Glomerular endothelial cell (primary cell): ENCODE data around the gene MTHFD1L. TPM values are rescaled to one million over a fixed set of nuclear protein-coding genes. Genes with fewer than 3 reads are reported as not detected.

Experiments used
- DNase-seq: peaks from one replicate; pipeline ENCODE4 v3.0.0-alpha.2; 2011; ENCODE audit warnings: low read depth, low spot score; ENCODE audit errors: extremely low read depth
- total RNA-seq: library from RNA; depleted of rRNA; stranded (reverse); fragments of >200 nt; gene quantifications from 2 replicates; pipeline ENCODE4 v1.2.3, GENCODE V29; 2015

Gene MTHFD1L
- total RNA-seq, 1 donor from 2014 or later, result 40.5 TPM

DNA sequence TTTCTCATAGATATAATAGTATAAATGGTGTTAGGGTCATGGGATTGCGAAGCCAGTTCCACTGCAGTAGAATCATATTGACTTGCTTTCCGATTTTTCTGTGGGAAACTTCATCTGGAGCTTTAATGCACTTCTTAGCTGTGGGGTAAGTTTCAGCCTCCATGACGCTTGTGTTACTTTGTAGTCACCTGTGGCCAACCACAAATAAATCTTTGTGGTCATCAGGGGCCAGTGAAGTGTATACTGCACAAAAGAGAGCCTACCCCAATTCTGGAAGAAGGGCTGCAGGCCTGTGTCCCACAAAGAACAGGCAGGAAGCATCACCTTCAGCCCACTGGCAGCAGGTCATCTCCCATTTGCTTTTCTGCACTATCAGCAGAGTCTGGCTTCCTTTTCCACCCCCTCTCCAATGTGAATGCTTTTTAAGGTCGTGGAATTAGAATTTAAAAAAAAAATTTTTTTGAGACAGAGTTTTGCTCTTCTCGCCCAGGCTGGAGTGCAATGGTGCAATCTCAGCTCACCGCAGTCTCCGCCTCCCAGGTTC lies 32.0 kb downstream of the MTHFD1L start:
- no peak for DNase-seq

DNA sequence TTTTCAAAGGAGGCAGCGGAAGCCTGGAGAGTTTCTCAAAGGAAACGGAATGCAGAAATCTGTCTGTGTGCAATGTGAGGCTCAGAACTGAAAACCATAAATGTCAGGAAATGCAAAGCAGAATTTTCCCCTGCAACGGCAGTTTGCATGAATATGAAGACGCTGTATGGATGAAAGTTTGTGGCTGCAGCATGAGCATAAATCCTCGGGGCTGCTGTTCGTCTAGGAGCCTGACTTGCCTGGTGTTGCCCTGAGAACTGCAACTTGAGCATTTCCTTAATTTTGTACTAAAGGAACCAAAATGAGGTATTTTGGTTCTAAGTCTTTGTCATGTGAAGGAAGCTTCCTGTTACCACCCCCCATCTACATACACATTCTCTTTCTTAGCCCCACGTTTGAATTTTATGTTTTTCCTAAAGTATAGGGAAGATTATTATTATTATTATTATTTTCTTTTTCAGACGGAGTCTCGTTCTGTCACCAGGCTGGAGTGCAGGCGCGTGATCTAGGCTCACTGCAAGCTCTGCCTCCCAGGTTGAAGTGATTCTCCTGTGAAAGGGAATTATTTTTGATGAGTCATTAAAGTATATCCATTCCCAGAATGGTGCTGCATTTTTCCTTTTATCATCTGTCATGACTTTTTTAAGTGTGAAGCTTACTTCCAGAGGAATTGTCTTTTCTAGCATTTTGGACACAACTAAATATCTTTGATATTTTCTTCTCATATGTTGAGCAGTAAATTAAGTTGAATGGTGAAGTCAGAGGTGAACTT lies 33.1 kb downstream of the MTHFD1L start:
- no peak for DNase-seq

DNA sequence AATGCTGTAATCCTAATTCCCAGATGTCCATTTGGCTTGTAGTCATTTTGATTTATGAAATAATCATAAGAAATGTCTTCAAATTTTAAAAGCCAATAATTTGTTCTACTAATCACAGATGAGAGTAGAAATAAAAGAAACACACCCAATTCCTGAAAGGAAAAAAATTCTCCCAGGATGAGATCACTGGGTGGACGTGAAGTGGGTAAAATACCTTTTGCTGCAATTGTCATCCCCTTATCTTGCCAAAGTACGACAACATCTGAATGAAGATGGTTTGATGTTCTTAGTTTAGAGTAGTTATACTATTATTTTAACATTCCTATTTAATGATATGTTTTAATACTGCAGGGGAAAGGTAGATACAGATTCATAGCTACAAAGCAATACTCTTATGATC lies 33.7 kb downstream of the MTHFD1L start:
- no peak for DNase-seq

DNA sequence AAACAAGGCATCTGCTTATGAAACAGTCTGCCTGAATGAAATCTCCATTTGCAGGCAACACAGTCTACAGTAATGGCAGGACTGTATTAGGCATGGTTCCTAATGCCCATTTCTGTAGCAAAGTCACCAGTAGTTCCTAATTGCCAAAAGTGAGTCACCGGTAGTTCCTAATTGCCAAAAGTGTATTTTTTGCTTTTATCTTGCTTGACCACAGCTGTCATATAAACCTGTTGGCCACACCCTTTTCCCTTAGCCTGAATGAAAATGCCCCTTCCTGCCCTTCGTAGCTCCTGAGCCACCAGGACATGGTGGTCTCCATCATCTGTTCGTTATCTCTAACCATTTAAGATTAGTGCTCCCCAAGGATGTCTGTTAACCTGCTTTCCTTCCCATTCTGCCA lies 34.5 kb downstream of the MTHFD1L start:
- DNase-seq, result no peak

DNA sequence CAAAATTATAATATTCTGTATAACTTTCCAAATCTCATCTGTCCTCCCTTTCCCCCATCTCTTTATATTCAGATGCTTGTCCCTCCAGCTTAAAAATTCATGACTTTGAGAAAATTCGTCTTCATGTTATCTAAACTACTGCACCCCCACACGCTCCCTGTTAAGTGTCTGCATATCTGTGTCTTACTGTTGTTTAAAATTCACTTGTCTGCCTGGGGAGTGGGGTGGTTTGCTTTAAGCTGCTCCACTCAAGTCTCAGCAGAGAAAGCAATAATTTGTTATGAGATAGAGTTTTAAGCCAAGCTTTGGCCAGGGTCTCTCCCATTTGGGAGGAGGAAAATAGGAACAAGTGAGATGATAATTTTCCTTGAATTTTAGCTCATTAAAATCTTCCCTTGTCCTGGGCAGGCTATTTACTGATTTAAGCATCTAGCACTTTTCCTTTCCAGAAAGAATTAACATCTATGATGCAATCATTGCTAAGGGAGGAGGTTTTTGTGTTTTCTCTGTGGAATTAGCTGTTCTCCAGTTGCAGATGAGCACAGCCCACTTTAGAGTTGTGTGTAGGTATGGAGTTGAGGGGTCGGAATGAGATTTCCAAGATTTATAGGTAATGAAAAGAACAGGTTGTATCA lies 36.8 kb downstream of the MTHFD1L start:
- DNase-seq, result no peak

DNA sequence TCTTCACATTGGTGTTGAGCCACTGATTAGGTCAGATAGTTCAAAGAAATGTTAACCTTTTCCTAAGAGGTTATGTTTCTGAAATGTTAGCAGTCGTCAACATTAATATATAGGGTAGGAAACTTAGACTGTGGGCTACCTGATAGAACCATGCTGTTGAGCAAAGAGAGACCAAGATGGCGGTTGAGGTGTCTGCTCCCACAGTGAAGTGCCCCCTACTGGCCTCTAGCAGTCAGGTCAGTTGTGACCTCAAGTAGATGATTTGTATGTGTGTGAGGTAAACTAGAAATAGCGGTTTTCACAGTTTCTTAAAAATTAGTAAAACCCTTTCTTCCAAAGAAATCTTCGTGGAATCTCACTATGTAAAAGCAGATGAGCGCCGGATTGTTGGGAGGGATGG lies 40.3 kb downstream of the MTHFD1L start:
- DNase-seq, result no peak

DNA sequence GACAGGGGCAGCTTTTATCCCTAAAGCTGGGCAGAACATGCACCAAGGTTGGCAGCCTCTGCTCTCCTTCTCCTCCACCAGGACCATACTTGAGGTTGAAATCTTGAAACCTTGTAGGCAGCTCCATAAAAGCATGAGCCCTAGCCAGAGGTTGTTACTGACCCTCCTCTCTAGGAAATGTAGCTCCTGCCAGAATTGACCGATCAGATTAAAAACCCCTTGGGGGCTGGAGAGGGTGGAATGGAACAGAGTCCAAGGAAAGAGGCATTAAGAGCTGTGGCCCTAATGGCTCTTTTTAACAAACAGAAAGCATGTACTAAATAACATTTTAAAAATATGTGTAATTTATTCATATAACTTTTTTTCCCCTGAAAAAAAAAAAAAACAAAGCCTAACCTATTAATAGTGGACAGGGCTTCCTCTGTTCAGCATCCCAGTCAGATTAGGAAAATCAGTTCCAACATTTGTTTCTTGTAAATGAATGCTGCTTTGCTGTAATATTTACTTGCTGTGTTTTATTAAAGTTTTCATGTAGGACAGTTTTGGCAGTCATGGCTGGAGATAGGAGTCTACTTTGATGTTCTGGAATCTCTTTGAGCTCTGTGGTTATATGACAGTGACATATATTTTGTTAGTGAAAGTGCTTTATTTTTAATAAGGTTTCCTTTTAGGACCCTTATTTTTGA lies 41.3 kb downstream of the MTHFD1L start:
- no peak for DNase-seq

DNA sequence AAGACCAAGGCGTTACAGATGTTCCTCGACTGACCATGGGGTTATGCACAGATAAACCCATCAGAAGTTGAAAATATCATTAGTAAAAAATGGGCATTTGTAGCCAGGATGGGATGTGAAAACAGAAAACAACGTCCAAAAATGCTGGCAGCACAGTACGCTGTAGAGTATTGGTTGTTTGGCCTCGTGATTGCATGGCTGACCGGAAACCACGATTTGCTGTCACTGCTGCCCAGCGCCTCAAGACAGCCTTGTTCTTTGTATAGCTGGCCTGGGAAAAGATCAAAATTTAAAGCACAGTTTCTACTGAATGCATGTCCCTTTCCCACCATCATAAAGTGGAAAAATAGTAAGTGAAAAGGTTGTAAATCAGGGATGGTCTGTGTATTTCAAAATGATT lies 41.9 kb downstream of the MTHFD1L start:
- no peak for DNase-seq

DNA sequence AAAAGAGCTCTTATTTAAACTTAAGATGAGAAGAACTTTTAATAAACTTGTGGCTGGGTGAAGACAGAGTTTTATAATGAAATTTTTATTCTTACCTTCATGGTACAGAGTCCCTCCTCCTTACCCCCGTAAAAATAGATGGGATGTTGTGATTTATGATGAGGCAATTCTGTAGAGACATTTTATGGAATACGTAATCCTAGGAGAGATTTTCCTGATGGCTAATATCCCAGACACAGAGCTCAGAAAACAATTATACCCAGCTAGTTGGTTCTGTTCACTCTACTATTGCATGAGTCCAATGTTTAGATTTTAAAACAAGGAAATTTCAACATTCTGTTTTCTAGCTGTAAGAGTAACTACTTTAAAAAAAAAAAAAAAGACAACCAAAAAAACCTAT lies 43.4 kb downstream of the MTHFD1L start:
- no peak for DNase-seq

DNA sequence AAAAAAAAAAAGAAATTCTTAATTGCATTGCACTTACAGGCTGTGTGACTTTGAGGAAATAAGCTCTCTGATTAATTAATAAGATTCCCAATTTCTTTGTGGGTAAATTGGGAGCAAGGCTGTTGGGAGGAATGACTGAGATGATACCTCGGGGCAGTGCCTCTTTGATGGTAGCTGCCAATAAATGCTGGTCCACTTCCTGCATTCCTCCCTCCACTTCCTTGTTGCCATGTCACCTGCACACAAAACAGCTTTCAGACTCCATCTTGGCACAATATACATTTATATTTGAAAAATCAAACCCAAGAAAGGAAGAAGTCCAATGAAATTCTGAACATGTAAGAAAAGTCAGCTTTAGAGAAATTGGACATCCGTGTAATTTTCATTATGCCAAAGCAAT lies 45.1 kb downstream of the MTHFD1L start:
- no peak for DNase-seq

DNA sequence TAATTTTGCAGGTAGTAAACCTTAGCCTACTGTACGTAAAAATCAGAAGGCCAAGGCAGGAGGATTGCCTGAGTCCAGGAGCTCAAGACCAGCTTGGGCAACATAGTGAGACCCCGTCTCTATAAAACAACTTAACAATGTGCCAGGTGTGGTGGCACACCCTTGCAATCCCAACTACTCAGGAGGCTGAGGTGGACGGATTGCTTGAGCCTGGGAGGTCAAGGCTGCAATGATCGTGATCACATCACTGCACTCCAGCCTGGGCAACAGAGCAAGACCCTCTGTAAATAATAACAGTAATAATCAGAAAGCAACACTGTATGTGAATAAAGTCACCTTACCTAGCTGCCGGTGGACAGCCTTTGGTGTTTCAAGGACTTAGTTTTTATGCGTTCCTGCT lies 48.9 kb downstream of the MTHFD1L start:
- no peak for DNase-seq

DNA sequence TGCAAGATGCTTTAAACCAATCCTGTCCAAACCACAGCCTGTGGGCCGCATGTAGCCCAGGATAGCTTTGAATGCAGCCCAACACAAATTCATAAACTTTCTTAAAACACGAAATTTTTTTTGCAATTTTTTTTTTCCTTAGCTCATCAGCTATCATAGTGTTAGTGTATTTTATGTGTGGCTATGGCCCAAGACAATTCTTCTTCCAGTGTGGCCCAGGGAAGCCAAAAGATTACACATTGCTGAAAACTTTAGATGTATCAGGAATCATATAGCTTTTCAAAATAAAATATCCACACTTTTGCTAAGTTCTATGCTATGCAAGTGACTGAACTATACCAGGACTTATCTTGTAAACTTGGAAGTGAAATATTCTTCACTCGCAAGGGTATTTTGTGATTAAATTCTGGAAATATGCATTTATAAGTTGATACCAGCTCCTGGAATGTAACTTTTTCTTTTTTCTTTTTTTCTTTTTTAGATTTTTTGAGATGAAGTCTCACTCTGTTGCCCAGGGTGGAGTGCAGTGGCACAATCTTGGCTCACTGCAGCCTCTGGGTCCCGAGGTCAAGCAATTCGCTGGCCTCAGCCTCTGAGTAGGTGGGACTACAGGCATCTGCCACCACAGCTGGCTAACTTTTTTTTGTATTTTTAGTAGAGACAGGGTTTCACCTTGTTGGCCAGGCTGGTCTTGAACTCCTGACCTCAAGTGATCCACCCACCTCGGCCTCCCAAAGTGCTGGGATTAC lies 49.8 kb downstream of the MTHFD1L start:
- no peak for DNase-seq

DNA sequence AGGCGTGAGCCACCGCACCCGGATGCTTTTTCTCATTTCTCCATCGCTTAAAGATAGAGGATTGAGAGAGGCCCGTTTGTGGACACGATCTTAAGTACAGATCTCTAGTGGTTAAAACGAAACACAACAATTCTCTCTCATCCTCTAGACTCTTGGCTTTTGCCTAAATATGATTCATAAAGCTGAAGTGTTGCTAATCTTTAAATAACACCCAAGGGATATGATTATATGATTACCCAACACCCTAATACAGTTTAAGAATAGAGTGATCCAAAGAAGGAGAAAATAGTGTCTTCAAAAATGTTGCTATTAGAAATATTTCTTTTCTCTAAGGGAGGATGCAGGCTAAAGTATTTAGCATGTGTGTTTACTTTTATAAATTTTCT lies 50.4 kb downstream of the MTHFD1L start:
- DNase-seq, result no peak

DNA sequence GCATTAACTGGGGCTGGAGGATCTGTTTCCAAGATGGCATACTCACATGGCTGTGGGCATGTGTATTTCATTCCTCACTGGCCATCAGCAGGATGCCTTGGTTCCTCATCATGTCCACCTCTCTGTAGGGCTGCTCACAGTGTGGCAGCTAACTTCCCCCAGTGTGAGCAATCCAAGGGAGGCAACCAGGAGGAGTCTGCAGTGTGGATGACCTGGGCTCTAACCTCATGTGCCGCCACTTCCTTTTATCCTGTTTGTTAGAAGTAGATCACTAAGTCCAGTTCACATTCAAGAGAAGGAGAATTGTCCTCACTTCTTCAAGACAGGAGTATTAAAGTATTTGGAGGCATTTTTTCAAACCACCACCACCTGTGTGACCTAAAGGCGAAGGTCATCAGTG lies 54.4 kb downstream of the MTHFD1L start:
- DNase-seq, result no peak

DNA sequence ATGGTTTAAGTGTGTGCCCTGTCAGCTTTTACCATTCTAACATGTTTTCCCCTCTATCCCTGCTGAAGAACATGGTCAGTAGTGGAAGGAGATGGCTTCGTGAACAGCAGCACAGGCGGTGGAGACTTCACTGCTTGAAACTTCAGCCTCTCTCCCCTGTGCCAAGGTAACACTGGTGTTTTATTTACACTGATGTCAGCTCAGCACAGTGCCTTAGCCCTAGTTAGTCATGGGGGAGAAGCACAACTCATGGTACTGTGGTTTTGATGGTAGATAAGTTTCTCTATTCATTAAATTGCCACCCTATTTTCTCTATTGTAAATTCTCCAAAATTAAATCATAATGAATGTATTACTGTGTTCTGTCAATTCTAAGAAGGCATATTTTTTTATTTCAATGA lies 56.6 kb downstream of the MTHFD1L start:
- no peak for DNase-seq

DNA sequence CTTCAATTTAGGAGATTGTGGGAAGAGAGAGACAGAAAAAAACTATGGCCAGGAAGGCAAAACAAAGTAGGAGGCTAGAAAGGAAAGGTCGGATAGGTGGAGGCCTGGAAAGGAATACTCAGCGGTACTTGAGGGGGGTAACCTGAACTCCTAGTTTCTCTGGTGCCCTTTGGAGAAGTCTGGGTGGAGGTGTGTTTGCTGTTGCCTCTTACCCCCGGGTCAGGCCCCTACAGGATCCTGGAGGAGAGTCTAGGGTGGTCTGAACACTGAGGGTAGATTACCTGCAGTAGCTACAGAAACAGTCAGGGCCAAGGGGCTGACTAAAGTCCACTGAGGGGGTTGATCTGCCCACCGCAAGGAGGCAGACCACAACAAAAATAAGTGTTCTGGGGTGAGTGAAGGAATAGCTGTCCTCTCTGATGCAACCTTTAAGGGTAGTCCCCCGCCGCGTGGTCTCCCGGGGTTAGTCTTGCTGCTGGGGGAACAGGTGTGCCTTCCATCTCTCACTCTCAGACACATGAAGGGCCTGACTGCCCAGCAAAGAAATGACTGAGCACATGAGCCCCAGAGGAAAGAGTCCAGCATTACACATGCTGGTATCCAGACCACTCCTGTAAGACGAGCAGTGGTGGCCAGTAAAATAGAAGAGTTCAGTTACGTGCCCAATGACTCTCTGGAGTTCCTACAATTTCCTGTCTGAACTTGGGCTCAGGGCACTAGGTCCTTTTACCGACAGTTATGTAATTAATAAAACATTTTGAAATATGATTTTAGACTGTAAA lies 59.5 kb downstream of the MTHFD1L start:
- DNase-seq, result no peak

DNA sequence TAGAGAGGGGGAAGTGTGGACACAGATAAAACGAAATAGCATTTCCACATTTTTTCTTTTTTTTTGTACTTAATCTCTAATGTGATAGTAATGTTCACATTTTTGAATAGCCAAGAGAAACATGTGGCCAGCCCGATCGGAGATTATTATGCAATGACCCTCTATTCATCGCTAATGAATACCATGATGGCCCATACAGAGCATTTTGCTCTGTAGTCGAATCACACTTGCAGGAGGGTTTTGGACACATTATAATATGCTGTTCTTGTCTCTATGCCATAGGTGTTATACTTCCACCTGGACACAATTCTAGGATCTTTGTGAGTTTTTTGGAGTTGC lies 60.1 kb downstream of the MTHFD1L start:
- no peak for DNase-seq

DNA sequence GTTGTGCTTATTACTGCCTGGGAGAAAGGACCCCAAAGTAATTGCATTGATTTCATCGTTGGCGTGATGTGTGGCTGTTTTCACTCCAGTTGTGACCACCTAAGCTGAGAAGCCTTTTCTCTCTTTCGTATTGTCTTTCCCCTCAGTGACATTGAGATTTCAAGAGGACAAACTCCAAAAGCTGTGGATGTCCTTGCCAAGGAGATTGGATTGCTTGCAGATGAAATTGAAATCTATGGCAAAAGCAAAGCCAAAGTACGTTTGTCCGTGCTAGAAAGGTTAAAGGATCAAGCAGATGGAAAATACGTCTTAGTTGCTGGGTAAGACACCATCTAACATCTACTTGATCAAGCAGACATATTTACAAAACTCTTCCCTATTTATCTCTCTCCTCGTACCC lies 60.5 kb downstream of the MTHFD1L start:
- no peak for DNase-seq

DNA sequence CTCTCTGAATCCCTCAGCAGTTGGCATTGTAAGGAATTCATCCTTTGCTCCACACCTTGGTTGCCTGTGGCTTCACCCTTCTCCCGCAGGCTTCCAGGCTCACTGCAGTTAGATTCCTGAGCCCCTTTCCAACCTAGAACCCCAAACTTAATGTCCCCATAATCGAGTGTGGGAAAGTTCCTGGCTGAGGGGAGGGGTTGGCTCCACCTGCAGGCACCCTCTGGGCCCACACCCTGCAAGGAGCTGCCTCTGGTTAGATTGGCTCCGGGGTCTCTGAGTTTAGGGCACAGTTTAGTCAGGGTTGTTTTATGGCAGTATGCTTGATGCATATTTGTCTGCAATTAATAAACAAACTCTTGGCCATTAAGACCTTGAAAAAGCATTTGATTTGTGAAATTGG lies 63.4 kb downstream of the MTHFD1L start:
- no peak for DNase-seq

DNA sequence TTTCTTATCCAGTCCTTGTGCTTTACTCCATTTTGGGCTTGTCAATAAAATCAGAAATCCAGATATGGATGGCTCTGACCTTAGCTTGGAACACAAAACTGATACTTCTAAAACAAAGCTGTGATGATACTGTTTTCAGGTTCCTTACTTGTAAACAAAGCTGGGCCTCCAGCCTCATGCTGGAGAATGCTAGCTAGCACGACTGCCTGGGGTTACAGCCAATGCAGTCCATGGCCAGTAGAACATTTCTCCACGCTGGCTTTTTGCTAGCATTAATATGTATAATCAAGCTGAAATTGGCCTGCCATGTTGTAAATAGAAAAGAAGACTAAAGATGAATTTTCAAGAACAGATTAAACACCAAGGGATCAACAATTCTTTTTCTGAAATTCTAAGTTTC lies 63.9 kb downstream of the MTHFD1L start:
- DNase-seq, result no peak

DNA sequence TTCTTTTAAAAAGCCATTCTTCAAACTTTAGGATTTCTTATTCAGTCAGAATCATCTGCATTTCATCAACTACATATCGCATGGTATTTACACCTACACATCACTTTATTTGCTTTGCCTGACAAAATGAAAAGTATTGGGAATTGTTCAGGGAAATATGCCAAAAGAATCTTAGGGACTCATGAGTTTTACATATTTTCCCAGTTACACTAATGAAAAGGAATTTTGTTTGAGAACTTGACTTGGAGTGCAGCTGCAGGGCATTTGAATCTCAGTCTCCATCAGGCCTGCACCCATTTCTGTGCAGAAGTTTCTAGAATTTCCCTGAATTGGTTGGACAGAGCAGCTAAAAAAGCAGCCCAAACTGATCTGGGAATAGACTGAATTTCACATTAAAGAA lies 65.3 kb downstream of the MTHFD1L start:
- DNase-seq, result no peak
